ENCODE results near the gene ENGASE.

Gene ENGASE

DNA sequence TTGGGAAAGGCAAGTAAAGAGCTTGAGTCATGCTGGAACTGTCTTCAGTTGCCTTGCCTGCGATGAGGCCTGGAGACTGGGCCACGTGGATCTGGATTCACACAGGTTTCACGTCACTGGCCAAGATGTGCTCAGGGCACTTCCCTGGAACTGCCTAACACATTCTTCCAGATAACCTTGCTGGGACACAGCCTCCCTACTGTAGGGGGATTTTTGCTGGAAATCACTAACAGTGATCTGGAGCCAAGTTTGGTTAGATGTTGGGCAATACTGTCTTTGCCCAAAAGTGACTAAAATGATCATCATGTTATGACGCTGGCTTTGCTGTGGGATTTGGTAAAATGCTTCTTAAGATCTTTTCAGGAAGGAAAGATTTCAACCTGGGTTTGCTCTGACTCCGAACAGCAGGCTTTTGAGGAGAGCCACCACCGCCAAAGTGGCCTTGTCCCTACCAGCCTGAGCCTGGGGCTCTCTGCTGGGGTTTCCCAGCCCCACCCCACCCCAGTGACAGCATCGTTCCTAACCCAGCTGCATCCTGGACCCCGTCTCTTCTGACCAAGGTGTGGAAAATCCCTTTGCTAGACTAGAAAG, 36.0 kb upstream of the ENGASE start:
- DNase-seq (ENCODE audit: low read depth in 2 of 2): no peak

DNA sequence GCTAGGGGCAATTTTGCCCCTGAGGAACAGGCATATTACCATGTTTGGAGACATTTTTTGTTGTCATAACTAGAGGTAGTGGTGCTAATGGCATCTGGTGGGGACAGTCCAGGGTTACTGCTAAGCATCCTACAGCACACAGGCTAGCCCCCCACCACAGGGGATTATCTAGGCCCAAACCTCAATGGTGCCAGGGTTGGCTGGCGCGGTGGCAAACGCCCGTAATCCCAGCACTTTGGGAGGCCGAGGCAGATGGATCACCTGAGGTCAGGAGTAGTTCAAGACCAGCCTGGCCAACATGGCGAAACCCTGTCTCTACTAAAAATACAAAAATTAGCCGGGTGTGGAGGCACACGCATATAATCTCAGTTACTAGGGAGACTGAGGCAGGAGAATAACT, 35.5 kb upstream of the ENGASE start:
- DNase-seq (ENCODE audit: low read depth in 2 of 2): no peak

GRCh38 chr17:79039886-79040285, 34.7 kb upstream of the ENGASE start:
- DNase-seq (ENCODE audit: low read depth in 2 of 2): no peak

- no peak for DNase-seq (ENCODE audit: low read depth in 2 of 2)
Measured at GRCh38 chr17:79041041-79041570, 33.5 kb upstream of the ENGASE start.

DNA sequence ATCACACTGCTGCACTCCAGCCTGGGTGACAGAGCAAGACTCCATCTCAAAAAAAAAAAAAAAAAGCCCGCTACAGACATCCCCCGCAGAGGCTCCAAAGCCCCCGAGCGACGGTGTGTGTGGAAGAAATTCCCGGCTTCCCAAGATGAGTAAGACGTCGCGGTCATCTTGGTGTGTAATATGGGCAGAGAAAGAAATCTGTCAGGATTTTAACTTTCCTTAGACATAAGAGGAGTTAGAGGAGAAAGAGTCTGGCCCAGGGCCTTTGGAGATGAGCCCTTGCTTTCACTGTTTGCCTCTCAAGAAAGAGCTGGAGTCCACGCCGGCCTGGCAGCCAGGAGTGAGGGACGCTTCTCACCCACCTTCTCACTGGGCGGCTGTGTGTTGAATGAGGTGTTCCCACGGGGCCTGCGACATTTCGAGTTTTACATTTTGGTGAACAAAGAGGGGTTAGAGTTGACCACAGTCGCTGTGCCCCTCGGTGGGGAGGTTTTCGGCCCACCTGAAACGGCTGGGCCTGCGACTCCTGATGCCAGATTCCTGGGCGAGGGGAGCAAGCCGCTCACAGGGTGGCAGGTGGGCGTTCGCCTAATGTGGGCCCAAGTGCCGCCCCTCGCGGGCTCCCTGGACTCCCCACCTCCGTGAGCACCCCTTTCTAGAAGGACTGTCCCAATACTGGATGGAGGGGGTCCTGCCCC, 32.8 kb upstream of the ENGASE start:
- no peak for DNase-seq (ENCODE audit: low read depth in 2 of 2)

GRCh38 chr17:79042421-79043190, 32.0 kb upstream of the ENGASE start:
- DNase-seq (ENCODE audit: low read depth in 2 of 2): peak; percentile 34 to 51

- no peak for DNase-seq (ENCODE audit: low read depth in 2 of 2)
Measured at GRCh38 chr17:79043191-79043930, 31.3 kb upstream of the ENGASE start.

DNA sequence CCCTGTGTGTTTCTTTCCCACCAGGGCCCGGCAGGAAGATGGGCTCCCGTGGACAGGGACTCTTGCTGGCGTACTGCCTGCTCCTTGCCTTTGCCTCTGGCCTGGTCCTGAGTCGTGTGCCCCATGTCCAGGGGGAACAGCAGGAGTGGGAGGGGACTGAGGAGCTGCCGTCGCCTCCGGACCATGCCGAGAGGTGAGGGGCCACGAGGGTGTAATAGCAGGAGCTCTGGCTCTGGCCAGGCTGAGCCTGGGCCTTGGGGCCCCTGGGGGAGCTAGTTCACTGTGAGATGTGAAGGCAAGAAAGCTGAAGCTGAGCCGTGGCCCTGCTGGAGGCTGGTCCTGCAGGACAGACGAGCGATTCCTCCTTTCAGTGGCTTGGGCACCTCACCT, 30.7 kb upstream of the ENGASE start:
- no peak for DNase-seq (ENCODE audit: low read depth in 2 of 2)

DNA sequence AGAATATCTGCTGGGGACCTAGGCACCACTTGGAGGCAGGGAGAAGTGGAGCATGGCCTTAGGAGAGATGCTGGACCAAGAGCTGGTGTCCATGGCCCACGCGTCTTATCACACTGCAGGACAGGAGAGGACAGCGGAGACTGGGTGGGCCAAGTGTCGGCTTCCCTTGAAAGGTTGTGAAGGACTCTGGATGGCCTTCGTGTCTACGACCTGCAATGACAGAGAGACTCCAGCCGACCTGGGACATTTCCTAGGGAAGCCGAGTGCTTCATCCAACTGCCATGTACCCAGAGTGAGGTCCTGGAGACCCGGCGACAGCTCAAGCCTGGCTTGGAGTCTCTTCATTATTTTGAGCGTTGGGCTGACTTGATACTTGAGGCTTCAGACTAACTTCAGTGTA, 30.2 kb upstream of the ENGASE start:
- no peak for DNase-seq (ENCODE audit: low read depth in 2 of 2)

DNA sequence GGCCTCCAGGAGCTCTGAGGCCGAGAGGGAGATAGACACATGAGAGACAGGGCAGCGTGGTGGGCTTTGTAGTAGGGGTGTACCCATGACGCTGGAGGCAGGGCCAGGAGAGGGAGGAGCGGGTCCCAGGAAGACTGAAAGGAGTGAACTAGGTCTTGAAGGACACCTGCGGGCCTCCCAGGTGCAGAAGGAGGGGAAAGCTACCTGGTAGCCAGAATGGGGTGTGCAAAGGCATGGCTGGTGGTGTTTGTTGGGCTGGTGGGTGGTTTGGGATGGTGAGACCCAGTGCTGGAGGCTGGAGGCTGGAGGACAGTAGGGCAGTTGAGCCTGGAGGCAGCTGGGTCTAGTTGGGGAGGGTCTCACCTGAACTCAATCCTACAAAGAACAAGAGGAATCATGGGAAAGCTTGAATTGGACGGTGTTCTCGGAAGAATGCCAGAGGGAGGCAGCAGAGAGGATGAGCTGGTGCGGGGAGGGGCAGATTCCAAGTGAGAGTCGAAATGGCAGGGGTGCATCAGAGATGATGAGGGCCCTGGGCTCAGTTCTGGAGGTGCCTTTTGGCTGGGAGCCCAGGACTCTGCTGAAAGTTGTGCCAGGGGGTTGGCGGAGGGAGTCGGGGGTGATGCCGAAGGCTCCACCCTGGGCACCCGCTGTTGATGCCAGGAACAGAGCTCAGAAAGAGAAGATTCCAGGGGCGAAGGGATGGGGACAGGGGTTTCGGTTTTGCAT, 29.5 kb upstream of the ENGASE start:
- DNase-seq (ENCODE audit: low read depth in 2 of 2): no peak

GRCh38 chr17:79045842-79046196, 28.8 kb upstream of the ENGASE start:
- peak; percentile 33 to 47 for DNase-seq (ENCODE audit: low read depth in 2 of 2)

- no peak for DNase-seq (ENCODE audit: low read depth in 2 of 2)
Measured at GRCh38 chr17:79046197-79046915, 28.3 kb upstream of the ENGASE start.

DNA sequence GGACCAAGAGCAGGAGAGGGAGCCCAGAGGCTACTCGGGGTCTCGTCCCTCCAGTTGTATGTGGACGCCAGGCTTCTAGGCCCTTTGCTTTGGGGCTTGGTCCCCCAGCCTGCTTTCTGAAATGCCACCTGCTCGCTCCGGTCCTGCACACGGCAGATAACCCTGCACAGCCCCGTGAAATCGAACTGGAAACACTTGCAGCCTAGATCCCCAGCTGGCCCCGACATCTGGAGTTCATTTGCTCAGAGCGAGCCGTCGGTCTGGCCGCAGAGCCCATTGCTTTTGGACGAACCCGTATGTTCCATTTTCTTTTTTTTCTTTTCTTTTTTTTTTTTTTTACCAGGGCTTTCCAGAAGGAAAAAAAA, 27.7 kb upstream of the ENGASE start:
- DNase-seq (ENCODE audit: low read depth in 2 of 2): no peak

DNA sequence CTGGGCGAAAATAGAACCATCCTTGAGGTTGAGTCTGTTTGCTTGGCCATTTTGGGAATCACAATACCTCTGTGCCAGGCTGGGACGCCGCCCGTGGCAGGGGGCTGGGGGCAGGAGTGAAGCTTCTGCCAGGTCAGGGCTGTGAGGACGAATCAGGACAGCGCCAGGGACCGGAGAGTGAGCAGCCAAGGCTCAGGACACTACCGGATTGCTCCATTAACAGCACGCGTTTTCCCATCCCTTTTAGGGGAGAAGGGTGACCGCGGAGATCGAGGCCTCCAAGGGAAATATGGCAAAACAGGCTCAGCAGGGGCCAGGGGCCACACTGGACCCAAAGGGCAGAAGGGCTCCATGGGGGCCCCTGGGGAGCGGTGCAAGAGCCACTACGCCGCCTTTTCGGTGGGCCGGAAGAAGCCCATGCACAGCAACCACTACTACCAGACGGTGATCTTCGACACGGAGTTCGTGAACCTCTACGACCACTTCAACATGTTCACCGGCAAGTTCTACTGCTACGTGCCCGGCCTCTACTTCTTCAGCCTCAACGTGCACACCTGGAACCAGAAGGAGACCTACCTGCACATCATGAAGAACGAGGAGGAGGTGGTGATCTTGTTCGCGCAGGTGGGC, 27.2 kb upstream of the ENGASE start:
- DNase-seq (ENCODE audit: low read depth in 2 of 2): no peak

- no peak for DNase-seq (ENCODE audit: low read depth in 2 of 2)
Measured at GRCh38 chr17:79047923-79048825, 26.4 kb upstream of the ENGASE start.

DNA sequence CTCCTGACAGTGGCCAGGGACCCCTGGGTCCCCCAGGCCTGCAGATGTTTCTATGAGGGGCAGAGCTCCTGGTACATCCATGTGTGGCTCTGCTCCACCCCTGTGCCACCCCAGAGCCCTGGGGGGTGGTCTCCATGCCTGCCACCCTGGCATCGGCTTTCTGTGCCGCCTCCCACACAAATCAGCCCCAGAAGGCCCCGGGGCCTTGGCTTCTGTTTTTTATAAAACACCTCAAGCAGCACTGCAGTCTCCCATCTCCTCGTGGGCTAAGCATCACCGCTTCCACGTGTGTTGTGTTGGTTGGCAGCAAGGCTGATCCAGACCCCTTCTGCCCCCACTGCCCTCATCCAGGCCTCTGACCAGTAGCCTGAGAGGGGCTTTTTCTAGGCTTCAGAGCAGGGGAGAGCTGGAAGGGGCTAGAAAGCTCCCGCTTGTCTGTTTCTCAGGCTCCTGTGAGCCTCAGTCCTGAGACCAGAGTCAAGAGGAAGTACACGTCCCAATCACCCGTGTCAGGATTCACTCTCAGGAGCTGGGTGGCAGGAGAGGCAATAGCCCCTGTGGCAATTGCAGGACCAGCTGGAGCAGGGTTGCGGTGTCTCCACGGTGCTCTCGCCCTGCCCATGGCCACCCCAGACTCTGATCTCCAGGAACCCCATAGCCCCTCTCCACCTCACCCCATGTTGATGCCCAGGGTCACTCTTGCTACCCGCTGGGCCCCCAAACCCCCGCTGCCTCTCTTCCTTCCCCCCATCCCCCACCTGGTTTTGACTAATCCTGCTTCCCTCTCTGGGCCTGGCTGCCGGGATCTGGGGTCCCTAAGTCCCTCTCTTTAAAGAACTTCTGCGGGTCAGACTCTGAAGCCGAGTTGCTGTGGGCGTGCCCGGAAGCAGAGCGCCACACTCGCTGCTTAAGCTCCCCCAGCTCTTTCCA, 25.5 kb upstream of the ENGASE start:
- no peak for DNase-seq (ENCODE audit: low read depth in 2 of 2)

GRCh38 chr17:79049821-79050220, 24.8 kb upstream of the ENGASE start:
- no peak for DNase-seq (ENCODE audit: low read depth in 2 of 2)

GRCh38 chr17:79050551-79050950, 24.1 kb upstream of the ENGASE start:
- DNase-seq (ENCODE audit: low read depth in 2 of 2): no peak

Data from stimulated activated CD4-positive, alpha-beta T cell treated with anti-CD3 and anti-CD28 coated beads, Interleukin-1b, Interleukin-23, amount 100 ng/mL, for 1 hour (primary cell).